ENCODE results near the gene C19orf25. TPM values are rescaled to one million over a fixed set of nuclear protein-coding genes. Genes with fewer than 3 reads are reported as not detected.

The C19orf25 gene
- total and polyA plus RNA-seq, 2 of the 13 experiments (the other 11 are each of a cell fraction or from before 2014, with no cell fraction given) = 14.2 to 32.4 TPM

DNA sequence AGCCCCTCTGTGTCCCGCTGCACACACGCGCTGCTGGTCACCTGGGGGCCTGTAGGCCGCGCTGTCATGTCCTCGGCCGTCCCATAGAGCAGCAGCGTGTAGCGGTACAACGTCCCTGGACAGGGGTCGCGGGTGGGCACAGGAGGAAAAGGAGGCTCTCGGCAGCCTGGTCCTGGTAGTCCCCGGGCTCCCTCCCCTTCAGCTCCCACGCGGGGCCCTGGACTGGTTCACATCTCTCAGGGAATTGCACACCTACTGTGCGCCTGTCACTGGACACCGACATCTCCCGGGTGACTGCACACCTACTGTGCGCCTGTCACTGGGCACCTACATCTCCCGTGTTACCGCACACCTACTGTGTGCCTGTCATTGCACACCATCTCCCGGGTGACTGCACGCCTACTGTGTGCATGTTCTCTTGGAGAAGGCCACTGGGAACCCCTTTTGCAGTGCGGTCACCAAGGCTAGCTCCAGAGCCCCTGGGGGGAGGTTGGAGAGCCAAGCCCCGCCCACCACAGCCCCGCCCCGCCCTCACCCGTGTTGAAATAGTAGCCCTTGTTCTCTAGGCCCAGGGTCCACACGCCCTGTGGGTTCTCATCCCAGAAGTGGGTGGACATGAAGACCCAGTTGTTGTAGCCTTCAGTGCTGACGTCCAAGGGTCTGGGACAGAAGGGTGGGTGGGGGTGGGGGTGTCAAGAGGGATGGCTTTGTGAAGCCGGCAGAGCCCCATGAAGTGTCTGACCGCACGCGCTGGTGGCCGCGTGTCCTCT, 3.5 kb upstream of the C19orf25 start (continued):
- TF ChIP-seq TEAD3 (CRISPR knock-in tag; optimal IDR thresholded peaks at IDR 0.05; ENCODE audit: borderline replicate concordance) (peak; percentile 16), ZNF296 (CRISPR knock-in tag; conservative IDR thresholded peaks at IDR 0.05) (no peak), ZKSCAN1 (IDR thresholded peaks at IDR 0.05; ENCODE audit: low read length) (peak; percentile 100), ZFP36L1 (CRISPR knock-in tag; IDR thresholded peaks at IDR 0.05) (no peak), CHD4 (IDR thresholded peaks at IDR 0.05; ENCODE audit: borderline replicate concordance, low read length) (peak; percentile 88), ZBTB38 (CRISPR knock-in tag; IDR thresholded peaks at IDR 0.05) (peak; percentile 88; the same call in 1 of the 2 replicates), ZNF629 (CRISPR knock-in tag; conservative IDR thresholded peaks at IDR 0.05) (peak; percentile 61; the same call in 1 of the 2 replicates), XRCC5 (optimal IDR thresholded peaks at IDR 0.05; ENCODE audit: low read length) (peak; percentile 11), ZMYM3 (CRISPR knock-in tag; IDR thresholded peaks at IDR 0.05) (peak; percentile 60; the same call in 1 of the 2 replicates), ZMYM2 (CRISPR knock-in tag; IDR thresholded peaks at IDR 0.05) (peak; percentile 91), HNF4A (CRISPR knock-in tag; IDR thresholded peaks at IDR 0.05) (peak; percentile 49; the same call in 1 of the 2 replicates), HNF4G (IDR thresholded peaks at IDR 0.05; ENCODE audit: borderline replicate concordance, low read depth, low read length) (peak; percentile 45; the same call in 1 of the 2 replicates), HNF4G (CRISPR knock-in tag; IDR thresholded peaks at IDR 0.05; ENCODE audit: borderline replicate concordance, low read depth) (no peak)
- TF ChIP-seq, protein P1, sequence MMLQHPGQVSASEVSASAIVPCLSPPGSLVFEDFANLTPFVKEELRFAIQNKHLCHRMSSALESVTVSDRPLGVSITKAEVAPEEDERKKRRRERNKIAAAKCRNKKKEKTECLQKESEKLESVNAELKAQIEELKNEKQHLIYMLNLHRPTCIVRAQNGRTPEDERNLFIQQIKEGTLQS (CRISPR knock-in tag; IDR thresholded peaks at IDR 0.05) = 0 out of 2 replicates have a peak, but pooled peaks have one; percentile 8
- TF ChIP-seq, protein P2, sequence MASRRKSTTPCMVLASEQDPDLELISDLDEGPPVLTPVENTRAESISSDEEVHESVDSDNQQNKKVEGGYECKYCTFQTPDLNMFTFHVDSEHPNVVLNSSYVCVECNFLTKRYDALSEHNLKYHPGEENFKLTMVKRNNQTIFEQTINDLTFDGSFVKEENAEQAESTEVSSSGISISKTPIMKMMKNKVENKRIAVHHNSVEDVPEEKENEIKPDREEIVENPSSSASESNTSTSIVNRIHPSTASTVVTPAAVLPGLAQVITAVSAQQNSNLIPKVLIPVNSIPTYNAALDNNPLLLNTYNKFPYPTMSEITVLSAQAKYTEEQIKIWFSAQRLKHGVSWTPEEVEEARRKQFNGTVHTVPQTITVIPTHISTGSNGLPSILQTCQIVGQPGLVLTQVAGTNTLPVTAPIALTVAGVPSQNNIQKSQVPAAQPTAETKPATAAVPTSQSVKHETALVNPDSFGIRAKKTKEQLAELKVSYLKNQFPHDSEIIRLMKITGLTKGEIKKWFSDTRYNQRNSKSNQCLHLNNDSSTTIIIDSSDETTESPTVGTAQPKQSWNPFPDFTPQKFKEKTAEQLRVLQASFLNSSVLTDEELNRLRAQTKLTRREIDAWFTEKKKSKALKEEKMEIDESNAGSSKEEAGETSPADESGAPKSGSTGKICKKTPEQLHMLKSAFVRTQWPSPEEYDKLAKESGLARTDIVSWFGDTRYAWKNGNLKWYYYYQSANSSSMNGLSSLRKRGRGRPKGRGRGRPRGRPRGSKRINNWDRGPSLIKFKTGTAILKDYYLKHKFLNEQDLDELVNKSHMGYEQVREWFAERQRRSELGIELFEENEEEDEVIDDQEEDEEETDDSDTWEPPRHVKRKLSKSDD (CRISPR knock-in tag; IDR thresholded peaks at IDR 0.05; ENCODE audit: low read depth) = 0 out of 2 replicates have a peak, but pooled peaks have one; percentile 18
- TF ChIP-seq, protein P3, sequence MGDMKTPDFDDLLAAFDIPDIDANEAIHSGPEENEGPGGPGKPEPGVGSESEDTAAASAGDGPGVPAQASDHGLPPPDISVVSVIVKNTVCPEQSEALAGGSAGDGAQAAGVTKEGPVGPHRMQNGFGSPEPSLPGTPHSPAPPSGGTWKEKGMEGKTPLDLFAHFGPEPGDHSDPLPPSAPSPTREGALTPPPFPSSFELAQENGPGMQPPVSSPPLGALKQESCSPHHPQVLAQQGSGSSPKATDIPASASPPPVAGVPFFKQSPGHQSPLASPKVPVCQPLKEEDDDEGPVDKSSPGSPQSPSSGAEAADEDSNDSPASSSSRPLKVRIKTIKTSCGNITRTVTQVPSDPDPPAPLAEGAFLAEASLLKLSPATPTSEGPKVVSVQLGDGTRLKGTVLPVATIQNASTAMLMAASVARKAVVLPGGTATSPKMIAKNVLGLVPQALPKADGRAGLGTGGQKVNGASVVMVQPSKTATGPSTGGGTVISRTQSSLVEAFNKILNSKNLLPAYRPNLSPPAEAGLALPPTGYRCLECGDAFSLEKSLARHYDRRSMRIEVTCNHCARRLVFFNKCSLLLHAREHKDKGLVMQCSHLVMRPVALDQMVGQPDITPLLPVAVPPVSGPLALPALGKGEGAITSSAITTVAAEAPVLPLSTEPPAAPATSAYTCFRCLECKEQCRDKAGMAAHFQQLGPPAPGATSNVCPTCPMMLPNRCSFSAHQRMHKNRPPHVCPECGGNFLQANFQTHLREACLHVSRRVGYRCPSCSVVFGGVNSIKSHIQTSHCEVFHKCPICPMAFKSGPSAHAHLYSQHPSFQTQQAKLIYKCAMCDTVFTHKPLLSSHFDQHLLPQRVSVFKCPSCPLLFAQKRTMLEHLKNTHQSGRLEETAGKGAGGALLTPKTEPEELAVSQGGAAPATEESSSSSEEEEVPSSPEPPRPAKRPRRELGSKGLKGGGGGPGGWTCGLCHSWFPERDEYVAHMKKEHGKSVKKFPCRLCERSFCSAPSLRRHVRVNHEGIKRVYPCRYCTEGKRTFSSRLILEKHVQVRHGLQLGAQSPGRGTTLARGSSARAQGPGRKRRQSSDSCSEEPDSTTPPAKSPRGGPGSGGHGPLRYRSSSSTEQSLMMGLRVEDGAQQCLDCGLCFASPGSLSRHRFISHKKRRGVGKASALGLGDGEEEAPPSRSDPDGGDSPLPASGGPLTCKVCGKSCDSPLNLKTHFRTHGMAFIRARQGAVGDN (CRISPR knock-in tag; IDR thresholded peaks at IDR 0.05) = 0 out of 2 replicates have a peak, but pooled peaks have one; percentile 28
- TF ChIP-seq, protein P4, sequence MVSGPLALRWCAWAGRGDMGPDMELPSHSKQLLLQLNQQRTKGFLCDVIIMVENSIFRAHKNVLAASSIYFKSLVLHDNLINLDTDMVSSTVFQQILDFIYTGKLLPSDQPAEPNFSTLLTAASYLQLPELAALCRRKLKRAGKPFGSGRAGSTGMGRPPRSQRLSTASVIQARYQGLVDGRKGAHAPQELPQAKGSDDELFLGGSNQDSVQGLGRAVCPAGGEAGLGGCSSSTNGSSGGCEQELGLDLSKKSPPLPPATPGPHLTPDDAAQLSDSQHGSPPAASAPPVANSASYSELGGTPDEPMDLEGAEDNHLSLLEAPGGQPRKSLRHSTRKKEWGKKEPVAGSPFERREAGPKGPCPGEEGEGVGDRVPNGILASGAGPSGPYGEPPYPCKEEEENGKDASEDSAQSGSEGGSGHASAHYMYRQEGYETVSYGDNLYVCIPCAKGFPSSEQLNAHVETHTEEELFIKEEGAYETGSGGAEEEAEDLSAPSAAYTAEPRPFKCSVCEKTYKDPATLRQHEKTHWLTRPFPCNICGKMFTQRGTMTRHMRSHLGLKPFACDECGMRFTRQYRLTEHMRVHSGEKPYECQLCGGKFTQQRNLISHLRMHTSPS (CRISPR knock-in tag; IDR thresholded peaks at IDR 0.05; ENCODE audit: low read depth) = 0 out of 2 replicates have a peak, but pooled peaks have one; percentile 51
